ENCODE measurements around the gene PHKA2. TPM values are rescaled to one million over a fixed set of nuclear protein-coding genes. Genes with fewer than 3 reads are reported as not detected.
"Not testable (repeated sequence)": the region's sequence is repeated elsewhere in the genome, so short reads cannot be mapped to it uniquely, and the experiment has no call there.

Gene PHKA2
- polyA plus RNA-seq, 1 experiment: 12.3 TPM

DNA sequence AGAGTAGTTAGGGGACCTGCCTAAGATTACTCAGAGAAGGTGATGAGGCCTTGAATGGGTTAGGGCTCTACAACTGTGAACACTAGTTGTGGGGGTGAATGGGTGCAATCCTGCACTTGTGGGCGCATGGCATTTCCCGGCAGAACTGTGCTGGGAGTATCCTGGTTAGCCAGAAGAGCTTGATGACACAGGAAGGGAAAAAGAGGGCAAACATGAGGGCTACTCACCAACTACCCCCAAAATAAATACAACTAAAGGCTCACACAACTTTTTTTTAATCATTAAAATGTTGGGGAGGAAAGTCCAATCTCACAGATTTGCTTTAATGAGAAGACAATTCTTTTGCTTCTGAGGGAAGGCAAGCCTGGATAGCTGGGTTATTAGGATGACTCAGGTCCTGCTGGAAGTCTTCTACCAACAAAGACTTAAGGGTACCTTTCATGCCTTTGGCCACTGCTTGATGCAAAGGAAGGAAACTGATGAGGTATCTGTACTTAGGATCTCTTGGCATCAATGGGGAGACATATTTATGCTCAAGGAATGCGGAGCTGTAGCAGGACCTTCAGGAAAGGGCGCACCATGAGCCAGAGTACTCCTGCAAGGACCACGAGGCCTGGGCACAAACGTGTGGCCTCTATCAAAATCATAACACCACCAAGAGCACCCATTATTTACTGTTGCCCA is 2.6 kb downstream of the PHKA2 start:
- ChIA-PET CTCF (interaction anchor here (0.5 kb wide), 1 partner anchor 924 kb away, joined by 7 read pairs; no protein-coding TSS in a partner anchor), POLR2A (no interaction called here)
- Histone ChIP-seq H3K4me3 (ENCODE audit: low read depth, low read length) (no peak overlapping the region), H3K27ac (ENCODE audit: low read depth, low read length) (no peak overlapping the region), H3K9me3 (ENCODE audit: control insufficient read depth, insufficient read depth, low read length) (no peaks in the 10 kb centered on the region), H3K27me3 (ENCODE audit: control insufficient read depth, insufficient read depth, low read length) (no peaks in the 10 kb centered on the region)
- TF ChIP-seq, protein P1, sequence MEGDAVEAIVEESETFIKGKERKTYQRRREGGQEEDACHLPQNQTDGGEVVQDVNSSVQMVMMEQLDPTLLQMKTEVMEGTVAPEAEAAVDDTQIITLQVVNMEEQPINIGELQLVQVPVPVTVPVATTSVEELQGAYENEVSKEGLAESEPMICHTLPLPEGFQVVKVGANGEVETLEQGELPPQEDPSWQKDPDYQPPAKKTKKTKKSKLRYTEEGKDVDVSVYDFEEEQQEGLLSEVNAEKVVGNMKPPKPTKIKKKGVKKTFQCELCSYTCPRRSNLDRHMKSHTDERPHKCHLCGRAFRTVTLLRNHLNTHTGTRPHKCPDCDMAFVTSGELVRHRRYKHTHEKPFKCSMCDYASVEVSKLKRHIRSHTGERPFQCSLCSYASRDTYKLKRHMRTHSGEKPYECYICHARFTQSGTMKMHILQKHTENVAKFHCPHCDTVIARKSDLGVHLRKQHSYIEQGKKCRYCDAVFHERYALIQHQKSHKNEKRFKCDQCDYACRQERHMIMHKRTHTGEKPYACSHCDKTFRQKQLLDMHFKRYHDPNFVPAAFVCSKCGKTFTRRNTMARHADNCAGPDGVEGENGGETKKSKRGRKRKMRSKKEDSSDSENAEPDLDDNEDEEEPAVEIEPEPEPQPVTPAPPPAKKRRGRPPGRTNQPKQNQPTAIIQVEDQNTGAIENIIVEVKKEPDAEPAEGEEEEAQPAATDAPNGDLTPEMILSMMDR (IDR thresholded peaks at IDR 0.05; ENCODE audit: low read depth, low read length): no peak
- DNase-seq (ENCODE audit: low read depth, low spot score): no peak

DNA sequence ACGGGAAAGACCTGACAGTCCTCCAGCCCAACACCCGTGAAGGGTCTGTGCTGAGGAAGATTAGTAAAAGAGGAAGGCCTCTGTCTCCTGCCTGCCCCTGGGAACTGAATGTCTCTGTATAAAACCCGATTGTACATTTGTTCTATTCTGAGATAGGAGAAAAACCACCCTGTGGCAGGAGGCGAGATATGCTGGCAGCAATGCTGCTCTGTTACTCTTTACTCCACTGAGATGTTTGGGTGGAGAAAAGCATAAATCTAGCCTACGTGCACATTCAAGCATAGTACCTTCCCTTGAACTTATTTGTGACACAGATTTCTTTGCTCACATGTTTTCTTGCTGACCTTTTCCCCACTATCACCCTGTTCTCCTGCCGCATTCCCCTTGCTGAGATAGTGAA is 3.7 kb downstream of the PHKA2 start:
- CTCF ChIA-PET: not testable (repeated sequence)

DNA sequence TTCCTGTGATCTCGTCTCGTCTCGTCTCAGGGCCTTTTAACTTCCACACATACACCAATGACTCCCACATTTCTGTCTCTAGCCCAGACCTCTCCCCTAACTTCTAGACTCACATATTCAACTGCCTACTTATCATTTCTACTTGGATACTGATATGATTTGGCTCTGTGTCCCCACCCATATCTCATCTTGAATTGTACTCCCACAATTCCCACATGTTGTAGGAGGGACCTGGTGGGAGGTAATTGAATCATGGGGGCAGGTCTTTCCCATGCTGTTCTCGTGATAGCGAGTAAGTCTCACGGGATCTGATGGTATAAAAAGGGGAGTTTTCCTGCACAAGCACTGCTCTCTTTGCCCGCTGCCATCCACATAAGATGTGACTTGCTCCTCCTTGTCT is 8.9 kb downstream of the PHKA2 start:
- TF ChIP-seq, protein P1 (IDR thresholded peaks at IDR 0.05; ENCODE audit: low read depth, low read length): no peak

More for the DNA sequence above, 3.7 kb downstream of the PHKA2 start:
- DNase-seq (ENCODE audit: low read depth, low spot score); H3K27me3 ChIP-seq (ENCODE audit: control insufficient read depth, insufficient read depth, low read length); POLR2A ChIA-PET; H3K4me3 ChIP-seq (ENCODE audit: low read depth, low read length); H3K9me3 ChIP-seq (ENCODE audit: control insufficient read depth, insufficient read depth, low read length); H3K27ac ChIP-seq (ENCODE audit: low read depth, low read length): not testable (repeated sequence)

DNA sequence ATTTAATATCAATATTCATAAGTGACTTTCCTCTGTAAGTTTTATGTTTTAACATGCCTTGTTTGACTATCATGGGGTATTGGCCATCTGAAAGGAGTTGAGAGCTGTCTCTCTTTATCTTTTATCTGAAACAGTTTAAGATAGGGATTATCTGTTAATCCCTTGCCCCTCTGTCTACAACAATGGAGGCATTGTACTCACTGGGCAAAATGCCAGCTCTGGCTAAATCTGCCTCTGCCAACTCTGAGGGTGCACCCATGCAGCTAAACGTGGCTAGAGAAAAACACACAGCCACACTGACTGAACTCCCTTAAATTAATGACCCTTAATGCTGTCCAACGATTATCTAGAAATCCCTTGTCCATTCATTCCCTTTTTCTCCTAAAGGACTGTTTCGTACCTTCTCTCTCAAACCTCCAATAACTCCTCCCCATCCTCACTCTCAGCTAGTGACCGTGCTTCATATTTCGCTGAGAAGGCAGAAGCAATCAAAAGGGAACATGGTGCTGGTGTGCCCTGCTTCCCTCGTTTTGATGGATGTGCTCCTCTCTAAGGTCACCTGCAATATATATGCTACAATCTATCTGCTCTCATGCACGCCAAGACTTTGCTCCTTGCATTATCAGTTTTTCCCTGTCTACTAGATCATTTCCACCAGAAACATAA is 10.3 kb downstream of the PHKA2 start:
- DNase-seq (ENCODE audit: low read depth, low spot score): no peak
- ChIA-PET CTCF (interaction anchor here (0.6 kb wide), 1 partner anchor 682 kb away, joined by 3 read pairs; no protein-coding TSS in a partner anchor), POLR2A (no interaction called here)
- TF ChIP-seq, protein P1 (IDR thresholded peaks at IDR 0.05; ENCODE audit: low read depth, low read length): no peak
- Histone ChIP-seq H3K4me3 (ENCODE audit: low read depth, low read length) (no peak overlapping the region), H3K9me3 (ENCODE audit: control insufficient read depth, insufficient read depth, low read length) (no peaks in the 10 kb centered on the region), H3K27ac (ENCODE audit: low read depth, low read length) (no peak overlapping the region), H3K27me3 (ENCODE audit: control insufficient read depth, insufficient read depth, low read length) (no peaks in the 10 kb centered on the region)

More for the DNA sequence above, 8.9 kb downstream of the PHKA2 start:
- H3K4me3 ChIP-seq (ENCODE audit: low read depth, low read length): no peak overlapping the region
- DNase-seq (ENCODE audit: low read depth, low spot score): no peak
- ChIA-PET POLR2A (no interaction called here), CTCF (no interaction called here)
- no peaks in the 10 kb centered on the region for H3K27me3 ChIP-seq (ENCODE audit: control insufficient read depth, insufficient read depth, low read length)
- no peak overlapping the region for H3K27ac ChIP-seq (ENCODE audit: low read depth, low read length)
- H3K9me3 ChIP-seq (ENCODE audit: control insufficient read depth, insufficient read depth, low read length): no peaks in the 10 kb centered on the region

DNA sequence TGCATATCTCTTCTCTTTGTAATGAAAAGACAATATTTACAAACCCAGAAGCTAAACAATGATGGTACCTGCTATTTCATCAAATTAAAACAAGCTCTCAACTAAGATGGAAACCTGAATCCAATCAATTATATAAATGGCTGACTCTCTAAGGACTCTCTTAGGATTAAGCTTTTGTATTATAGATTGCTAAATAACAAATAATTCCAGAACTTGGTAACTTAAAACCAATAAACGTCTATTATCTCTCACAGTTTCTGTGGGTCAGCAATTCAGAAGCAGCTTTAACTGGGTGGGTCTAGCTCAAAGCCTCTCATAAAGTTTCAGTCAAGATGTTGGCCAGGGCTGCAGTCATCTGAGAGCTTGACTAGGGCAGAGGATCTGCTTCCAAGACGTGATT is 12.4 kb downstream of the PHKA2 start:
- Histone ChIP-seq H3K27ac (ENCODE audit: low read depth, low read length) (no peak overlapping the region), H3K27me3 (ENCODE audit: control insufficient read depth, insufficient read depth, low read length) (no peaks in the 10 kb centered on the region), H3K4me3 (ENCODE audit: low read depth, low read length) (no peak overlapping the region), H3K9me3 (ENCODE audit: control insufficient read depth, insufficient read depth, low read length) (no peaks in the 10 kb centered on the region)
- TF ChIP-seq, protein P1 (IDR thresholded peaks at IDR 0.05; ENCODE audit: low read depth, low read length): no peak
- DNase-seq (ENCODE audit: low read depth, low spot score): no peak
- CTCF ChIA-PET: no interaction called here
- POLR2A ChIA-PET: no interaction called here
